ENCODE data around the gene NME3.

The NME3 gene

GRCh38 chr16:1721372-1721771, 50.0 kb downstream of the NME3 start:
- no peak for DNase-seq
